H9 (cell line): Measurements from ENCODE around the gene GSTP1. TPM values are rescaled to one million over a fixed set of nuclear protein-coding genes. Genes with fewer than 3 reads are reported as not detected.

Experiments used
- DNase-seq: peaks from one replicate; pipeline ENCODE4 v3.0.0-alpha.2; 2017
- H2AFZ ChIP-seq: one replicate; pipeline ENCODE4 v1.6.1; 2013; ENCODE audit warnings: mild to moderate bottlenecking, low read length, control low read depth, moderate library complexity
- H2AK5ac ChIP-seq: 2 replicates; pipeline ENCODE4 v1.6.1; 2013; ENCODE audit warnings: low read length, control low read depth, mixed read lengths; ENCODE audit not compliant: insufficient read length
- H2BK120ac ChIP-seq: one replicate; pipeline ENCODE4 v1.6.1; 2013; ENCODE audit warnings: low read depth, mild to moderate bottlenecking, low read length, control low read depth, inconsistent platforms; ENCODE audit not compliant: poor library complexity, severe bottlenecking
- H2BK12ac ChIP-seq: 2 replicates; pipeline ENCODE4 v1.6.1; 2013; ENCODE audit warnings: low read length, control low read depth, mixed read lengths, low read depth; ENCODE audit not compliant: insufficient read length
- H2BK15ac ChIP-seq: 2 replicates; pipeline ENCODE4 v1.6.1; 2013; ENCODE audit warnings: low read depth, low read length, control low read depth
- H2BK20ac ChIP-seq: one replicate; pipeline ENCODE4 v1.6.1; 2013; ENCODE audit warnings: low read depth, mild to moderate bottlenecking, low read length, control low read depth, inconsistent platforms; ENCODE audit not compliant: poor library complexity, severe bottlenecking
- H2BK5ac ChIP-seq: 2 replicates; pipeline ENCODE4 v1.6.1; 2013; ENCODE audit warnings: low read length, control low read depth, mixed read lengths; ENCODE audit not compliant: insufficient read length
- H3K14ac ChIP-seq: 2 replicates; pipeline ENCODE4 v1.6.1; 2013; ENCODE audit warnings: low read length, control low read depth; ENCODE audit not compliant: insufficient read depth
- H3K18ac ChIP-seq: 2 replicates; pipeline ENCODE4 v1.6.1; 2013; ENCODE audit warnings: low read depth, mild to moderate bottlenecking, mixed read lengths, low read length, control low read depth; ENCODE audit not compliant: insufficient read length
- H3K23ac ChIP-seq: 2 replicates; pipeline ENCODE4 v1.6.1; 2013; ENCODE audit warnings: low read length, control low read depth, mixed read lengths, low read depth; ENCODE audit not compliant: insufficient read length
- H3K23me2 ChIP-seq: 2 replicates; pipeline ENCODE4 v1.6.1; 2013; ENCODE audit warnings: low read depth, mild to moderate bottlenecking, mixed read lengths, low read length, control low read depth; ENCODE audit not compliant: insufficient read length, poor library complexity, severe bottlenecking
- H3K27ac ChIP-seq: 2 replicates; pipeline ENCODE4 v1.5.1; 2013; ENCODE audit warnings: low read length, control low read depth, mixed read lengths, low read depth; ENCODE audit not compliant: insufficient read length
- H3K27me3 ChIP-seq: 2 replicates; pipeline ENCODE4 v1.6.1; 2013; ENCODE audit warnings: low read length, control low read depth, inconsistent platforms; ENCODE audit not compliant: insufficient read depth
- H3K4ac ChIP-seq: 2 replicates; pipeline ENCODE4 v1.6.1; 2013; ENCODE audit warnings: low read depth, mild to moderate bottlenecking, control low read depth, inconsistent platforms, low read length, moderate library complexity
- H3K4me1 ChIP-seq: 2 replicates; pipeline ENCODE4 v1.6.1; 2013; ENCODE audit warnings: low read length, control low read depth, inconsistent platforms; ENCODE audit not compliant: insufficient read depth
- H3K4me2 ChIP-seq: 2 replicates; pipeline ENCODE4 v1.6.1; 2013; ENCODE audit warnings: low read length, control low read depth, mixed read lengths; ENCODE audit not compliant: insufficient read length, insufficient read depth
- H3K56ac ChIP-seq: 2 replicates; pipeline ENCODE4 v1.6.1; 2013; ENCODE audit warnings: low read depth, mild to moderate bottlenecking, mixed read lengths, low read length, control low read depth; ENCODE audit not compliant: insufficient read length
- H3K79me1 ChIP-seq: 2 replicates; pipeline ENCODE4 v1.6.1; 2013; ENCODE audit warnings: low read depth, mild to moderate bottlenecking, moderate library complexity, low read length, control low read depth, inconsistent platforms; ENCODE audit not compliant: insufficient read depth, poor library complexity, severe bottlenecking
- H3K79me2 ChIP-seq: 2 replicates; pipeline ENCODE4 v1.6.1; 2013; ENCODE audit warnings: low read length, control low read depth, inconsistent platforms; ENCODE audit not compliant: insufficient read depth
- H3K9ac ChIP-seq: 2 replicates; pipeline ENCODE4 v1.6.1; 2013; ENCODE audit warnings: low read length, control low read depth, mixed read lengths; ENCODE audit not compliant: insufficient read length; ENCODE audit errors: extremely low read depth
- H3K9me3 ChIP-seq: one replicate; pipeline ENCODE4 v1.6.1; 2013; ENCODE audit warnings: low read depth, low read length, inconsistent platforms; ENCODE audit not compliant: control insufficient read depth
- H3T11ph ChIP-seq: one replicate; pipeline ENCODE4 v1.6.1; 2013; ENCODE audit warnings: mild to moderate bottlenecking, low read length, control low read depth, inconsistent platforms
- H4K20me1 ChIP-seq: one replicate; pipeline ENCODE4 v1.6.1; 2013; ENCODE audit not compliant: control insufficient read depth, insufficient read length, insufficient read depth
- H4K5ac ChIP-seq: 2 replicates; pipeline ENCODE4 v1.6.1; 2013; ENCODE audit warnings: low read depth, mild to moderate bottlenecking, mixed read lengths, low read length, control low read depth; ENCODE audit not compliant: insufficient read length
- H4K8ac ChIP-seq: replicated peaks from 2 replicates; pipeline ENCODE4 v1.6.1; 2013; ENCODE audit warnings: low read length, control low read depth, mixed read lengths, low read depth; ENCODE audit not compliant: insufficient read length
- H4K91ac ChIP-seq: 2 replicates; pipeline ENCODE4 v1.6.1; 2013; ENCODE audit warnings: low read depth, mild to moderate bottlenecking, moderate library complexity, mixed read lengths, low read length, control low read depth; ENCODE audit not compliant: insufficient read length
- H3K27ac Mint-ChIP-seq, 3 experiments: 2 replicates in 2 of 3; 3 replicates in 1 of 3; pipeline ENCODE4 v1.8.0; 2020 to 2021; ENCODE audit warnings: mixed read lengths in 3 of 3, mild to moderate bottlenecking in 1 of 3, moderate library complexity in 1 of 3
- H3K27me3 Mint-ChIP-seq: 2 replicates; pipeline ENCODE4 v1.8.0; 2021; ENCODE audit warnings: low read depth, mild to moderate bottlenecking, moderate library complexity, mixed read lengths
- H3K36me3 Mint-ChIP-seq, 3 experiments: 2 replicates in 2 of 3; 3 replicates in 1 of 3; pipeline ENCODE4 v1.8.0; 2020 to 2021; ENCODE audit warnings: low read depth in 3 of 3, mixed read lengths in 3 of 3; ENCODE audit not compliant: insufficient read depth in 1 of 3
- H3K4me1 Mint-ChIP-seq, 2 experiments: 2 replicates each; pipeline ENCODE4 v1.8.0; 2020; ENCODE audit warnings: mixed read lengths in 2 of 2
- H3K4me3 Mint-ChIP-seq, 2 experiments: 2 replicates in 1 of 2; 3 replicates in 1 of 2; pipeline ENCODE4 v1.8.0; 2020 to 2021; ENCODE audit warnings: mild to moderate bottlenecking in 2 of 2, mixed read lengths in 2 of 2, moderate library complexity in 1 of 2
- H3K9me3 Mint-ChIP-seq, 2 experiments: 2 replicates in 1 of 2; 3 replicates in 1 of 2; pipeline ENCODE4 v1.8.0; 2020; ENCODE audit warnings: mild to moderate bottlenecking in 2 of 2, mixed read lengths in 2 of 2, moderate library complexity in 1 of 2
- WGBS: extraction: QIAGEN DNeasy Blood & Tissue Kit; methylation state at CpG from one replicate; pipeline ENCODE4 v1.1.7; 2013; ENCODE audit warnings: missing lambda C conversion rate, low lambda C conversion rate, mixed read lengths; ENCODE audit not compliant: insufficient read length; ENCODE audit errors: extremely low coverage; 5-methylcytosine and 5-hydroxymethylcytosine counted together
- total RNA-seq: library from RNA; stranded (reverse); gene quantifications from 2 replicates; pipeline ENCODE4 v1.2.1, GENCODE V29; 2021
- TF ChIP-seq, protein P1 (sequence below): fragments of 200-600 bp; sonication (generic); conservative IDR thresholded peaks from 3 replicates; pipeline ENCODE4 v1.8.0; 2021; ENCODE audit warnings: antibody characterized with exemption, mild to moderate bottlenecking

The GSTP1 gene
- total RNA-seq, 1 experiment from 2014 or later: 1,469 TPM

DNA sequence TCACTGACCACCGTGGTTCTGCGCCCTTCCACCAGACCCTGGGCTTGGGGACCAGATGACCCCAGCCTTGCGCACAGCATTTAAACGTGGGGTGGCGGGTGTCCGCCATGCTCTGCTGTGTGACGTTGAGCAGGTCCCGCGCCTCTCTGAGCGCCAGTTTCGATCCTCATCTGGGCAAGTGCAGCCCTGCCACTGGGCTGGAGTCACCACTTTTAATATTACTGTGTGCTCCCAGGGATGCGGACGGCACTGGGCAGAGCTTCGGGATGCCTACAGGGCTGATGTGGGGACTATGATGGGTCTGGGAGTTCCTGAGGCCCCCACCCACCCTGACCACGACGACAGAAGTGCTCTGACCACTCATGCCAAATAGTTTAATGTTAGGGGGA, 47.3 kb downstream of the GSTP1 start:
- no peaks in the 10 kb centered on the region for H3K23me2 ChIP-seq
- no peak overlapping the region for H2BK12ac ChIP-seq
- no peak overlapping the region for H2BK5ac ChIP-seq
- no peak overlapping the region for H3K27ac ChIP-seq
- H3K79me1 ChIP-seq: no peaks in the 10 kb centered on the region
- H2AK5ac ChIP-seq: no peak overlapping the region
- no peaks in the 10 kb centered on the region; the same call in 1 of the 2 replicates for H3K4me1 ChIP-seq
- H3K23ac ChIP-seq: no peak overlapping the region
- H3K79me2 ChIP-seq: no peaks in the 10 kb centered on the region
- Mint-ChIP-seq H3K27me3 (peaks cover 27% of the 10 kb centered on the region), H3K4me1 (peaks cover 28 to 33% of the 10 kb centered on the region in 2 experiments), H3K36me3 (peaks cover 11 to 17% (median 15%) of the 10 kb centered on the region in 3 experiments), H3K4me3 (peak overlapping the region; percentile 72 to 85), H3K9me3 (peaks cover 0 to 3% of the 10 kb centered on the region in 2 experiments; a peak in 2 of 5 replicates), H3K27ac (peak overlapping the region; percentile 67 to 94 (median 88); a peak in 6 of 7 replicates)
- no peak overlapping the region for H4K5ac ChIP-seq
- H3K14ac ChIP-seq: no peak overlapping the region; the same call in 1 of the 2 replicates
- H4K20me1 ChIP-seq: no peaks in the 10 kb centered on the region
- H3K27me3 ChIP-seq: no peaks in the 10 kb centered on the region
- no peak for DNase-seq
- no peak overlapping the region for H2BK20ac ChIP-seq
- H3K4ac ChIP-seq: no peak overlapping the region
- peak overlapping the region; percentile 38 for H3K4me2 ChIP-seq
- H4K8ac ChIP-seq: no peak overlapping the region
- no peak overlapping the region for H3K9ac ChIP-seq
- H2BK120ac ChIP-seq: no peak overlapping the region
- H3K9me3 ChIP-seq: no peaks in the 10 kb centered on the region
- no peak overlapping the region for H3T11ph ChIP-seq
- H3K18ac ChIP-seq: peak overlapping the region; percentile 54
- TF ChIP-seq, protein P1, sequence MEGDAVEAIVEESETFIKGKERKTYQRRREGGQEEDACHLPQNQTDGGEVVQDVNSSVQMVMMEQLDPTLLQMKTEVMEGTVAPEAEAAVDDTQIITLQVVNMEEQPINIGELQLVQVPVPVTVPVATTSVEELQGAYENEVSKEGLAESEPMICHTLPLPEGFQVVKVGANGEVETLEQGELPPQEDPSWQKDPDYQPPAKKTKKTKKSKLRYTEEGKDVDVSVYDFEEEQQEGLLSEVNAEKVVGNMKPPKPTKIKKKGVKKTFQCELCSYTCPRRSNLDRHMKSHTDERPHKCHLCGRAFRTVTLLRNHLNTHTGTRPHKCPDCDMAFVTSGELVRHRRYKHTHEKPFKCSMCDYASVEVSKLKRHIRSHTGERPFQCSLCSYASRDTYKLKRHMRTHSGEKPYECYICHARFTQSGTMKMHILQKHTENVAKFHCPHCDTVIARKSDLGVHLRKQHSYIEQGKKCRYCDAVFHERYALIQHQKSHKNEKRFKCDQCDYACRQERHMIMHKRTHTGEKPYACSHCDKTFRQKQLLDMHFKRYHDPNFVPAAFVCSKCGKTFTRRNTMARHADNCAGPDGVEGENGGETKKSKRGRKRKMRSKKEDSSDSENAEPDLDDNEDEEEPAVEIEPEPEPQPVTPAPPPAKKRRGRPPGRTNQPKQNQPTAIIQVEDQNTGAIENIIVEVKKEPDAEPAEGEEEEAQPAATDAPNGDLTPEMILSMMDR: no peak; the same call in 2 of the 3 replicates
- no peak overlapping the region for H2BK15ac ChIP-seq
- WGBS: no CpG with 5 or more reads among the region's 16 CpGs
- no peak overlapping the region for H2AFZ ChIP-seq
- H3K56ac ChIP-seq: no peak overlapping the region
- no peak overlapping the region for H4K91ac ChIP-seq
